Fibroblast of peridontal ligament (primary cell): ENCODE measurements around the gene ATP1A4.
A peak's percentile ranks its signal among the peaks of the same experiment; 100 is the strongest.

Source experiments
- DNase-seq: peaks from one replicate; pipeline ENCODE4 v3.0.0-alpha.2; 2010; ENCODE audit errors: extremely low read depth

Gene ATP1A4

GRCh38 chr1:160144921-160145320, 6.5 kb upstream of the ATP1A4 start:
- DNase-seq = peak; percentile 66

GRCh38 chr1:160146107-160146506, 5.3 kb upstream of the ATP1A4 start:
- no peak for DNase-seq

- DNase-seq = no peak
These were observed 3.3 kb upstream of the ATP1A4 start for GRCh38 chr1:160148121-160148520.

GRCh38 chr1:160149233-160149632, 2.2 kb upstream of the ATP1A4 start:
- peak; percentile 27 for DNase-seq

GRCh38 chr1:160149716-160150115, 1.7 kb upstream of the ATP1A4 start:
- DNase-seq = peak; percentile 90

GRCh38 chr1:160154790-160155189, 3.4 kb downstream of the ATP1A4 start:
- DNase-seq = no peak

- DNase-seq = no peak
These were observed 5.0 kb downstream of the ATP1A4 start for GRCh38 chr1:160156361-160156760.

GRCh38 chr1:160157174-160157573, 5.8 kb downstream of the ATP1A4 start:
- DNase-seq = no peak

- no peak for DNase-seq
These were observed 6.6 kb downstream of the ATP1A4 start for GRCh38 chr1:160158031-160158430.

GRCh38 chr1:160158534-160158933, 7.1 kb downstream of the ATP1A4 start:
- DNase-seq = no peak

- no peak for DNase-seq
These were observed 8.4 kb downstream of the ATP1A4 start for GRCh38 chr1:160159846-160160245.

- peak; percentile 47 for DNase-seq
These were observed 10.7 kb downstream of the ATP1A4 start for GRCh38 chr1:160161965-160162705.

GRCh38 chr1:160162931-160163330, 11.5 kb downstream of the ATP1A4 start:
- no peak for DNase-seq

GRCh38 chr1:160163615-160164014, 12.2 kb downstream of the ATP1A4 start:
- DNase-seq = no peak

- no peak for DNase-seq
These were observed 12.7 kb downstream of the ATP1A4 start for GRCh38 chr1:160164121-160164520.

- DNase-seq = no peak
These were observed 14.9 kb downstream of the ATP1A4 start for GRCh38 chr1:160166166-160166868.

GRCh38 chr1:160167056-160167455, 15.7 kb downstream of the ATP1A4 start:
- no peak for DNase-seq

- no peak for DNase-seq
These were observed 16.2 kb downstream of the ATP1A4 start for GRCh38 chr1:160167580-160167979.

GRCh38 chr1:160168016-160168415, 16.6 kb downstream of the ATP1A4 start:
- no peak for DNase-seq

GRCh38 chr1:160168609-160169369, 17.4 kb downstream of the ATP1A4 start:
- DNase-seq = peak; percentile 79

GRCh38 chr1:160169553-160170399, 18.4 kb downstream of the ATP1A4 start:
- no peak for DNase-seq

- peak; percentile 33 for DNase-seq
These were observed 20.0 kb downstream of the ATP1A4 start for GRCh38 chr1:160171354-160171753.
